ENCODE data around the gene EGR2.

GRCh38 chr10:62852961-62853702 lies 37.0 kb upstream of the EGR2 start:
- no peak for TF ChIP-seq EP300 (IDR thresholded peaks at IDR 0.05; ENCODE audit: low read depth)
- no peak for TF ChIP-seq CTCF (IDR thresholded peaks at IDR 0.05)
